ENCODE results near the gene ATXN2.
"Not testable (repeated sequence)": the region's sequence is repeated elsewhere in the genome, so short reads cannot be mapped to it uniquely, and the experiment has no call there.

The ATXN2 gene

GRCh38 chr12:111570084-111570961 lies 28.8 kb downstream of the ATXN2 start:
- DNase-seq = no peak

- no peak for DNase-seq
Observed at GRCh38 chr12:111569363-111570083, 29.6 kb downstream of the ATXN2 start.

- DNase-seq = not testable (repeated sequence)
Observed at GRCh38 chr12:111560844-111561243, 38.3 kb downstream of the ATXN2 start.

GRCh38 chr12:111558107-111558376 lies 41.1 kb downstream of the ATXN2 start:
- DNase-seq = no peak

DNA sequence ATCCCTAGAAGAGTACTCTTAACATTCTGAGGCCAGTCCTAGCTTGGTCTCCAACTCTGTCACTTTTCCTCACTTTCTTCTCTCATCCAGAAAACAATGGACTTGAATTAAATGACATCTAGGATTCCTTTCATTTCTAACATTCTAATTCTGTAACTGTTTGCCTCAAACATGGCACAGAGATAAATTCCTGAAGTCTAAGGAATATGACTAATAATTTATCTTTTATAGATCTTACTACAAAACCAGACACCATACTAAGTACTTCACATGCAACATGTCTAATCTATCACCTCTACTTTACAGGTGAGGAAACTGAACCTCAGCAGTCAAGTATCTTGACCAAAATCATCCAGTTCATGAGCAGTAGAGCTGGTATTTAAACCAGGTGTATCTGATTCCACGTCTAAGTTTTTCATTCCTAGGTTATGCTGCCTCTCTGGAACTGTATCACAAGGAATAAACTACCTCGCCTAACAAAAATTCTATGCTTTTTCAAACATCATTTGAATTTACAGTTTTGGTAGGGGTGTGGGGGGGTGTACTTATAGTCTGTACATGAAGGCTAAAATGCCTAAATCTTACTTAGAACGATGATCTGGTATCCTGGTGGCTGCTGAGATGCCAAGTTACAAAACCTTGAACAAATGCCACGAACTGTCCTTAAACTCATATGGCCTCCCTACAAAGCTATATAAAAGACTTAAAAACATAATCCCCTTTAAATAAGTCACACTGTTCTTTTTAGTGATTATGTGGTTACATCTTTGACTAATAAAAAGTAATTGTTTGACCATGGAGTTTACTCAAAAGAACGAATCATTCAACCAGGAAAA lies 41.6 kb downstream of the ATXN2 start:
- no peak for DNase-seq

GRCh38 chr12:111556676-111557075 lies 42.4 kb downstream of the ATXN2 start:
- no peak for DNase-seq

- not testable (repeated sequence) for DNase-seq
Observed at GRCh38 chr12:111555313-111555712, 43.8 kb downstream of the ATXN2 start.

GRCh38 chr12:111546758-111547383 lies 52.2 kb downstream of the ATXN2 start:
- peak in 2 of 5 experiments; percentile 7 to 82 for DNase-seq

DNA sequence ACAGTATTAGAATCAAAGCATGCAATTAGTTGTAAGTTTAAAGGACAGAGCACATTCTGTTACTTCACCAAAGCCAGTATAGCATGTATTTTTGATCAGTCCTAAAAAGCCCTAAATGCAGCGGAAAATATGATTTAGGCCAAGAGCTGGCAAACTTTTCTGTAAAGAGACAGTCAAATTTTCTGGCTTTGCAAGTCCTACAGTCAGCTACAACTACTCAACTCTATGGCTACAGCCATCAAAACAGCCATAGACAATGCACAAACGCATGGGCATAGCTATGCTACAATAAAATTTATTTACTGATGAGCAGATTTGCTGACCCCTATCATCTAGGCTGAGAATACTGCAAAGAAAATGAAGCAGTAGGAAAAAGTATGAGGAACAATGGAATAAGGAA lies 52.9 kb downstream of the ATXN2 start:
- no peak for DNase-seq

DNA sequence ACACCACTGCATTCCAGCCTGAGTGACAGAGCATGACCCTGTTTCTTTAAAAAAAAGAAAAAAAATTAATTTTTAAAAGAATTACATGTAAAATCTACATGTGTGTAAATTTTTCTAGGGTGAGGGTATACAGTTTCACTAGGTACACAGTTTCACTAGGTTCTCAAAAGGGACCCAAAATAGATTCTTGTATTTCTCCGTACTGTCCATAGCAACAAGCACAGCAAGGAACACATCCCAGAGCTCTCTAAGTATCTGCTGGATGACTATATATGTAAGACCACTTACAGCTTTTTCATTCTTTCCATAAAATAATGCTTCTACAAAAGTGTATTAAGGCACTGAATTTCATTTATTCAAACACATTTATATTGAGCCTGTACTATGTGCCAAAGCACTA lies 55.1 kb downstream of the ATXN2 start:
- no peak for DNase-seq

DNA sequence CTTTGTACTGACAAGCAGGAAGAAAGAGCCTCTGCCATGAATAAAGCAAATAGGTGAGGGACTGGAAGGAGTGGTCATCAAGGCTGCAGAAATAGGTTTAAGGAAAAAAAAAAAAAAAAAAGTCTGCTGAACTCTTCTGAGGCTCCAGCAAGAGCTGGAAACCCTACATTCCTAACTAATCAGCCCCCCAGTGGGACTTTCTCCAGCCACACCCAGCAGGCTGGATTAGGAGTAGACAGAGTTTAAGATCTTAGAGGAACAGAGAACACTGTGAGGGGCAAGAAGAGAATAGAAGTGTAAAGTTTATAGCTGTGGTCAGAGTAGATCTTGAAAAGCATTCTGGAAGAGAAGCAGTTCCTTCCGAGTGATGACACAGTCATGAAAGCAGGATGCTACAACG lies 66.4 kb downstream of the ATXN2 start:
- DNase-seq = no peak

GRCh38 chr12:111529424-111530368 lies 69.4 kb downstream of the ATXN2 start:
- peak in 4 of 5 experiments; percentile 26 to 79 (median 42) for DNase-seq

- no peak for DNase-seq
Observed at GRCh38 chr12:111523587-111524167, 75.4 kb downstream of the ATXN2 start.

DNA sequence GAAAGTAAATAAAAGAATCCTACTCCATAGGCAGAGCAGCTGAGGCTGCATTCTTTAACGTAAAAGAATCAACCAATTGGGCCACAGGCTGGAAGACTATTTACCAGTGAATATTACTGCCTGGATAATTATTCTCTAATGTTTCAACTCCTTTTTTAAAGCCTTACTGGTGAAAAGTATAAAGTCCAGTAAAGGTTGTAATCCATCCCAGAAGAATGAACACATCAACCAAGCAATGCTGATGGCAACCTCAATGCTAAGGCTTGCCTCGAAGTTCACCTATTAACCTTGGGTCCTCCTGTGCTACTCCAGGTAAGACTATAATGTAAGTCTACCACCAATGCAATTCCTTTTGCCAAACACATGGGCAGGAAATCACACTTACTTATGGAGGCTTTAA lies 77.3 kb downstream of the ATXN2 start:
- no peak for DNase-seq

- DNase-seq = peak in 1 of 5 experiments; percentile 14
Observed at GRCh38 chr12:111519937-111520336, 79.2 kb downstream of the ATXN2 start.

- no peak for DNase-seq
Observed at GRCh38 chr12:111519083-111519482, 80.0 kb downstream of the ATXN2 start.

- DNase-seq = not testable (repeated sequence)
Observed at GRCh38 chr12:111507719-111508118, 91.4 kb downstream of the ATXN2 start.

DNA sequence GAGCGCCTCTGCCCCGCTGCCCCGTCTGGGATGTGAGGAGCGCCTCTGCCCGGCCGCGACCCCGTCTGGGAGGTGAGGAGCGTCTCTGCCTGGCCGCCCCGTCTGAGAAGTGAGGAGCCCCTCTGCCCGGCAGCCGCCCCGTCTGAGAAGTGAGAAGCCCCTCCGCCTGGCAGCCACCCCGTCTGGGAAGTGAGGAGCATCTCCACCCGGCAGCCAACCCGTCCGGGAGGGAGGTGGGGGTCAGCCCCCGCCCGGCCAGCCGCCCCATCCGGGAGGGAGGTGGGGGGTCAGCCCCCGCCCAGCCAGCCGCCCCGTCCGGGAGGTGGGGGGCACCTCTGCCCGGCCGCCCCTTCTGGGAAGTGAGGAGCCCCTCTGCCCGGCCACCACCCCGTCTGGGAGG lies 91.9 kb downstream of the ATXN2 start:
- not testable (repeated sequence) for DNase-seq

DNA sequence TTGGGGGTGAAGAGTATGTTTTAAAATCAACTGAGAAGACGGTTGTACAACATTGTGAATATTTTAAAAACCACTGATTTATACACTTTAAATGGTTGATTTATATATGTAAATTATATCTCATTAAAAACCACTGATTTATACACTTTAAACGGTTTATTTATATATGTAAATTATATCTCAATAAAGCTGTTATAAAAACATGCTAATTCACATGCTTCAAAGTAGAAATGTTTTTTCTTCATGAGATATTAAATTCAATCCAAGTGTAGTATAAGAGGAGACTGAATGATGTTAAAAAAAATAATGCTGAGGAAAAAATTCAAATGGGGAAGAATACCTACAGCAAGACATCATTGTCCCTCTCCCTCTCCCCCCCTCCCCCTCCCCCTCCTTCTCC lies 92.9 kb downstream of the ATXN2 start:
- no peak for DNase-seq

GRCh38 chr12:111505601-111506036 lies 93.5 kb downstream of the ATXN2 start:
- DNase-seq = peak in 2 of 5 experiments; percentile 33 to 76

GRCh38 chr12:111503116-111503515 lies 96.0 kb downstream of the ATXN2 start:
- no peak for DNase-seq

All from T-helper 2 cell (primary cell).